Activated CD8-positive, alpha-beta memory T cell treated with anti-CD3 and anti-CD28 coated beads, Interleukin-2, amount 10 ng/mL, durations not matched to agents 7 days and 5 days (primary cell): ENCODE measurements around the gene LYST. TPM values are rescaled to one million over a fixed set of nuclear protein-coding genes. Genes with fewer than 3 reads are reported as not detected.

Source experiments
- ATAC-seq: fragments of 150-1000 bp; cut with Tn5 transposase; one replicate; pipeline ENCODE4 v1.10.0; 2021; ENCODE audit warnings: moderate library complexity
- CTCF ChIA-PET: fragments of 350-600 bp; sonication (Branson Sonifier 250); formaldehyde crosslinking; loops from one replicate; lab custom pipeline; 2021; ENCODE audit warnings: antibody characterized with exemption; lab: Charles Lee
- DNase-seq: peaks from one replicate; pipeline ENCODE4 v3.0.0-alpha.2; 2020
- H3K27ac Mint-ChIP-seq: one replicate; pipeline ENCODE4 v1.8.0; 2021; ENCODE audit warnings: mild to moderate bottlenecking, mixed read lengths
- H3K27me3 Mint-ChIP-seq: one replicate; pipeline ENCODE4 v1.8.0; 2021; ENCODE audit warnings: mixed read lengths
- H3K36me3 Mint-ChIP-seq: one replicate; pipeline ENCODE4 v1.8.0; 2021; ENCODE audit warnings: mild to moderate bottlenecking, mixed read lengths
- H3K4me1 Mint-ChIP-seq: one replicate; pipeline ENCODE4 v1.8.0; 2021; ENCODE audit warnings: mixed read lengths
- H3K4me3 Mint-ChIP-seq: one replicate; pipeline ENCODE4 v1.8.0; 2021; ENCODE audit warnings: mild to moderate bottlenecking, moderate library complexity, mixed read lengths
- H3K9me3 Mint-ChIP-seq: one replicate; pipeline ENCODE4 v1.8.0; 2022; ENCODE audit warnings: low read depth, mixed read lengths
- total RNA-seq, 2 experiments: library from RNA; stranded (reverse); gene quantifications; one replicate each; pipeline ENCODE4 v1.2.3, GENCODE V29; 2021

The LYST gene
- total RNA-seq, 2 experiments from 2014 or later = 64.9 to 131 TPM

DNA sequence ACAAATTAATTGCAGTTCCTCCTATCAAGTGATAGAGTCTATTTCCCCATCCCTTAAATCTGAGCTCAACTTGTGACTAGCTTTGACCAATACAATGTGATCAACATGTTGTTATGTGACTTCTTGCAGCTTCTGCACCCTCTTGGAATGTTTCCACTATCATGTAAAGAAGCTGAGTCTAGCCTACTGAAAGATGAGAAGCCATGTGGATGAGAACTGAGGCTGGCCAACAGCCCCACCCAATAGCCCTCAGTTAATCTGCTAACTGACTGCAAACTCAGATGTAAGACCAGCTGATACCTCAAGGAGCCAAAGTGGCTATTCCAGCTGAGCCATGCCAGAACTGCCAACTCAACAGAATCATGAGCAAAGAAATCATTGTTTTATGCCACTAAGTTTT, 44.0 kb downstream of the LYST start:
- CTCF ChIA-PET = interaction anchor here (2.0 kb wide), 1 partner anchor 20 kb away, joined by 5 read pairs; no protein-coding TSS in a partner anchor

DNA sequence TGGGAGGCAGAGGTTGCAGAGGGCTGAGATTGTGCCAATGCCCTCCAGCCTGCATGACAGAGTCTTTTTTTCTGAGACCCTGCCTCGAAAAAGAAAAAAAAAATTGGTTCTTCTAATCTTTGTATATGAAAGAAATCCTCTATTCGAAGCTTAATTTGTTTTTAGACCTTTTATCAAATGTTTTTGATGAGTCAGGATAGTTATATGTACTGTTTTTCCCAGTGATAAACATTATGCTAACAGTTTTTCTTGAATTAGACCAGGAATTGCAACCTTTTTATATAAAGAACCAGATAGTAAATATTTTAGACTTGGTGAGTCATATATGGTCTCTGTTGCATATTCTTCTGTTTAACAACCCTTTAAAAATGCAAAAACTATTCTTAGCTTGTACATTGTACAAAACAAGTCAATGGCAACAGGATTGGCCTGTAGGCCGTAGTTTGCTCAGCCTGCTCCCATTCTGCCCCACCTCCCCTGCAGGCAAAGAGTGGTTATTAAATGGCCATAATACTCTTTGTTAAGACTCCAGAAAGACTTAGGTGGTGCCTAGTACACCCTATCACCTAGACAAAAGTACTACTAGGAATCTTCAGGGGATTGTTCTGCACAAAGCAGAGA, 45.2 kb downstream of the LYST start:
- Mint-ChIP-seq H3K27me3 (no peaks in the 10 kb centered on the region), H3K9me3 (no peaks in the 10 kb centered on the region), H3K27ac (no peak overlapping the region), H3K36me3 (peaks cover 21% of the 10 kb centered on the region), H3K4me1 (peaks cover 11% of the 10 kb centered on the region), H3K4me3 (no peak overlapping the region)
- CTCF ChIA-PET = interaction anchor here (0.6 to 2.0 kb wide), 2 partner anchors 21 to 40 kb away, joined by 3 to 5 read pairs; no protein-coding TSS in a partner anchor
- DNase-seq = no peak
- ATAC-seq = no peak

More for the DNA sequence above, 44.0 kb downstream of the LYST start:
- DNase-seq (no peak), ATAC-seq (no peak)
- H3K27me3 Mint-ChIP-seq = no peaks in the 10 kb centered on the region
- H3K4me3 Mint-ChIP-seq = no peak overlapping the region
- H3K4me1 Mint-ChIP-seq = no peaks in the 10 kb centered on the region
- H3K36me3 Mint-ChIP-seq = peaks cover 24% of the 10 kb centered on the region
- H3K27ac Mint-ChIP-seq = no peak overlapping the region
- H3K9me3 Mint-ChIP-seq = no peaks in the 10 kb centered on the region

DNA sequence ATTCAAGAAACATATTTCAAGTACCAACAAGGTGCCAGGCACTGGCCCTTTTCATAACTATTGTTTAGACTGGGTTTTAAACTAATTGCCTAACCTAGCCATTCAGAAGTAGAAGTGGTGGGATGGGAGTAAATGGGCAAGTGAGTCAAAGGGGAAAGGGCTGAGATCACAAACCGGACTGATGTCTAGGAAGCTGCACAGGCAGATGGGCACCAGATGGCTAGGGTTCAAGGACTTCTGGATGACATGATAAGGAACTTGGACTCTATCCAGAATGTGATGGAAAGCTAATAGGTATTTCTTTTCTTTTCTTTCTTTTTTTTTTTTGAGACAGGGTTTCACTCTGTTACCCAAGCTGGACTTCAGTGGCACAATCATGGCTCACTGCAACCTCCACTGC, 46.6 kb downstream of the LYST start:
- DNase-seq (no peak), ATAC-seq (no peak)
- Mint-ChIP-seq H3K4me1 (peaks cover 12% of the 10 kb centered on the region), H3K9me3 (no peaks in the 10 kb centered on the region), H3K27me3 (no peaks in the 10 kb centered on the region), H3K4me3 (no peak overlapping the region), H3K36me3 (peaks cover 12% of the 10 kb centered on the region), H3K27ac (no peak overlapping the region)
- CTCF ChIA-PET = no interaction called here

DNA sequence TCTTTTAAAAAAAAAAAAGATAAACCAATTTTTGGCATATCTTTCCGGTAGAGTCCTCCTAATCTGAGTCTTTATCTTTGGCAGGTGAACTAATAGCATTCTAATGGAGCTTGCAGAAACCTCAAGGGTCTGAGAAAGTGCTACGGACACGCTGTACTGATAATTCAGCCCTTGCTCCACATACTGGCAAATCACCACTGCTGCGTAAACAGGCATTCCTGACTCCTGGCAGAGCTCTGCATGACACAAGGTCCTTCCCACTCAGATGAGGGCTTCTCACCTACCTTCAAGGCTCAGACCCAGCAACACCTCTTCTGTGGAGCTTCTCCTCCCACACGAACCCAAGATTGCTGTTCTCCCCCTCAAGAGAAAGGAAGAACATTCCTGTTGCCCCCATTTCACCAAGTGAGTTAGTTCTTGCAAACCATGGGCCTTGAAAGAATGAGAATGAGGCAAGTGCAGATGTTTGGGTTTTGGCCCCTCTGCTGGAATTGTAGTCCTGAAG, 48.0 kb downstream of the LYST start:
- CTCF ChIA-PET = no interaction called here
- no peak for ATAC-seq

DNA sequence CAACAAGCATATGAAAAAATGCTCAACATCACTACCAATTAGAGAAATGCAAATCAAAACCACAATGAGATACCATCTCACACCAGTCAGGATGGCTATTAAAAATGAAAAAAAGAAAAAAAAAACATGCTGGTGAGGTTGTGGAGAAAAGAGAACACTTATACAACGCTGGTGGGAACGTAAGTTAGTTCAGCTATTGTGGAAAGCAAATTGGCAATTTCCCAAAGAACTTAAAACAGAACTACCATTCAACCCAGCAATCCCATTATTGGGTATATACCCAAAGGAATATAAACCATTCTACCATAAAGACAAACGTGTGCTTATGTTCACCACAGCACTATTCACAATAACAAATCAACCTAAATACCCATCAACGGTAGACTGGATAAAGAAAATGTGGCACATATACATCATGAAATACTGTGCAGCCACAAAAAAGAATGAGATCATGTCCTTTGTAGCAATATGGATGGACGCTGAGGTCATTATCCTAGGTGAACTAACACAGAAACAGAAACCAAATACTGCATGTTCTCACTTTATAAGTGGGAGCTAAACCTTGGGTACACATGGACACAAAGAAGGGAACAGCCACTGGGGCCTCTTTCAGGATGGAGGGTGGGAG, 49.5 kb downstream of the LYST start:
- no peaks in the 10 kb centered on the region for H3K9me3 Mint-ChIP-seq
- H3K4me1 Mint-ChIP-seq = peaks cover 12% of the 10 kb centered on the region
- peak; percentile 27 for ATAC-seq
- H3K4me3 Mint-ChIP-seq = no peak overlapping the region
- H3K36me3 Mint-ChIP-seq = peaks cover 3% of the 10 kb centered on the region
- no peak for DNase-seq
- H3K27me3 Mint-ChIP-seq = no peaks in the 10 kb centered on the region
- H3K27ac Mint-ChIP-seq = no peak overlapping the region
- CTCF ChIA-PET = no interaction called here

More for the DNA sequence above, 48.0 kb downstream of the LYST start:
- H3K27me3 Mint-ChIP-seq = no peaks in the 10 kb centered on the region
- no peak for DNase-seq
- H3K4me1 Mint-ChIP-seq = peaks cover 12% of the 10 kb centered on the region
- H3K27ac Mint-ChIP-seq = no peak overlapping the region
- H3K4me3 Mint-ChIP-seq = no peak overlapping the region
- peaks cover 7% of the 10 kb centered on the region for H3K36me3 Mint-ChIP-seq
- no peaks in the 10 kb centered on the region for H3K9me3 Mint-ChIP-seq

DNA sequence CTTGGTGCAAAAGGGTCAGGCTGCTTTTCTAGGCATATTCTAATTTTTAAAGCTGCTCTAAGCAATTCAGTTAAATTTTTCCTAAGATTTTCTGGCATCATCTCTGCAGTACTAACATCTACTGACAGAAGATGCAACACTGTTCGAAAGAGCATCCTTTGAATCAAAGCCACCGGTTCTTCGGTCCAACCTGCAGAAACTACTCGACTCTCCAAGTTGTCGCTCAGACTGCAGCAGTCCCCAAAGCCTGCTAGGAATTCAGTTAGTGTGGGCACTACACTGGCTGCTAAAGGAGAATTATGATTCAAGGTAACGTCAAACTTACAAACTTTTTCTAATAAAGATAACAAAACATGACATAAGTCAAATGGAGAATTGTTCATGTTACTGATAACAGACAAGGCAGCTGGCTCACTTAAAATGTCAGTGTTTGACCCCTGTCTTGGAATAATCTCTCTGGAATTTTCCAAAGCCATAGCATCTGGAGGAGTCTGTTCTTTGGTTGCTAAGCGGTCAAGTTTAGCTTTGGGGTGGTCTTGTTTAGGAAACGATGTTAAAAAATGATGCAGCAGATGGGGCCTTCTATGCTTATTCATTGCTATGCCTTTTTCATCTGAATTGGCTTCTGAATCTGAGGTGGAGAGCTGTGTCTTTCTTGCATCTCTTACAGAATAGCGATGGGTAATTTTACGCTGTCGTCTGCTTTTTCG, 56.9 kb downstream of the LYST start:
- no peak overlapping the region for H3K27ac Mint-ChIP-seq

DNA sequence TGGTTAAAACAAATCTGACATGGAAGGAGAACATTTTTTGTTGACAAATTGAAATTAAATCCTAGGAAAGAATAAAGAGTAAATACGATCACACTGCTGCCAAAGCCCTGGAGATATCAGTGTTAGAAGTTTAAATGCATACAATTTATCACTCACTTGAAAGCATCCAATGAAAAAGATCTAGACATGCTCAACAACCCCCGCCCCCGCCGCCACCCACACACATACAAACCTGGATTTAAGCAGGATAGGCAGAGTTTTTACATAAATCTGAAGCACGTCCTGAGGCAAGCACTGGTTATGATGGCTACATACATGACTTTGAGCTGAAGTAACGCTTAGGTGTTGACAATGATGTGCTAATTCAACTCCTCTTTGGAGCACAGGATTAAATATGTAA, 58.5 kb downstream of the LYST start:
- ATAC-seq = no peak
- DNase-seq = no peak
- H3K4me3 Mint-ChIP-seq = no peak overlapping the region
- no peaks in the 10 kb centered on the region for H3K4me1 Mint-ChIP-seq
- no peaks in the 10 kb centered on the region for H3K27me3 Mint-ChIP-seq
- CTCF ChIA-PET = no interaction called here
- no peak overlapping the region for H3K27ac Mint-ChIP-seq
- no peaks in the 10 kb centered on the region for H3K9me3 Mint-ChIP-seq
- H3K36me3 Mint-ChIP-seq = peaks cover 25% of the 10 kb centered on the region

More for the DNA sequence above, 56.9 kb downstream of the LYST start:
- H3K9me3 Mint-ChIP-seq = no peaks in the 10 kb centered on the region
- CTCF ChIA-PET = no interaction called here
- no peaks in the 10 kb centered on the region for H3K27me3 Mint-ChIP-seq
- H3K4me3 Mint-ChIP-seq = no peak overlapping the region
- no peak for ATAC-seq
- DNase-seq = no peak
- no peaks in the 10 kb centered on the region for H3K4me1 Mint-ChIP-seq
- peaks cover 20% of the 10 kb centered on the region for H3K36me3 Mint-ChIP-seq

DNA sequence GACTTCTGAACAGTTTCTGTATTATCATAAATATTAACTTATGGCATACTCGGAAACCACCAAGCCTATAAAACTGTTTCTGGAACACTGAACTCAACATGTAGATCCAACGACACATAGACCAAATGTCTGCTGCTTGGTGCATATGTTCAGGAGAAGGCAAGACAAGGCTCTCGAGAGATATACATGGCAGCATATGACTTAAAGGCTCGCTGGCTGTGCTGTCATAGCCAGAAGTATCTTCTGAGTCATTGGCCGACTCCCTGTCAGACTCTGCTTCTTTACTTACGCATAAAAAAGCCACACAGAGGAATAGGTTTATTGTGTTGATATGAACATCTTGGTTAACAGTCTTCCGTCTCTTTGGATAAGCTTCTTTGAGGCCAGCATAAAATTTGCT, 60.6 kb downstream of the LYST start:
- no peak overlapping the region for H3K27ac Mint-ChIP-seq
- CTCF ChIA-PET = no interaction called here
- DNase-seq (no peak), ATAC-seq (peak; percentile 23)
- no peak overlapping the region for H3K4me3 Mint-ChIP-seq
- peaks cover 34% of the 10 kb centered on the region for H3K36me3 Mint-ChIP-seq
- no peaks in the 10 kb centered on the region for H3K27me3 Mint-ChIP-seq
- H3K4me1 Mint-ChIP-seq = peaks cover 2% of the 10 kb centered on the region
- no peaks in the 10 kb centered on the region for H3K9me3 Mint-ChIP-seq

DNA sequence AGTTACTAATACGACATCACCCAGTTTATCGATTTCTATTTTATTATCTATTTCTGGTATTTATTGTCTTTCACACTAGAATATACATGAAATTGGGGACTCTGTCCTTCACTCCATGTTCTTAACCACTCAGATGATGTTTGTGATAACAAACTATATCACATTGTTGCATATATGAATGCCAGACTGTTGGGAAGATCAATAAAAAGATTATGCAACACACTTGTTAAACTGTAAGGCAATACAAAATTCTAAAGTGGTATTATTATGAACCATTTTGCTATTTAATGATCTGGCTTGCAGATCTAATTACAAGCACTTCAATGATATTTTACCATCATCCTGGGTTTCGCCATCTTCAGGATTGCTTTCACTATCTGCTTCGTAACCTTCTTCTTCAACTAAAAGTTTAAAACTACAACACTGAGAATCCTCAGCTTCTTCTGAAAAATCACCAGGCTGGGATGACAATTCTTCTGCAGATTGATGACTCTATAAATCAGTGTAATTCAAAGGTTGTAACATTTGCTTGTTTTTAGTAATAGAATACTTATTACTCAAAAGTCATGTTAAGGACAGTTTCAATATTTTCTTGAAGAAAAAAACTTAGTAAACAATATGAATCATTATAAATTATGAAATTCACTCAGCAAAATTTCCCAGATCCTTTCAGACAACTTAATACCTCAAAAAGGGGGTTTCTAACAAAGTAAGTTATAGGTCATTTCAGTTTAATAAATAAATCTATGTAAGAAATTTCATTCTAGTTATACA, 63.9 kb downstream of the LYST start:
- ATAC-seq (no peak), DNase-seq (no peak)
- no peaks in the 10 kb centered on the region for H3K27me3 Mint-ChIP-seq
- H3K9me3 Mint-ChIP-seq = no peaks in the 10 kb centered on the region
- H3K36me3 Mint-ChIP-seq = peaks cover 47% of the 10 kb centered on the region
- peaks cover 2% of the 10 kb centered on the region for H3K4me1 Mint-ChIP-seq
- H3K4me3 Mint-ChIP-seq = no peak overlapping the region
- no peak overlapping the region for H3K27ac Mint-ChIP-seq
- CTCF ChIA-PET = no interaction called here

DNA sequence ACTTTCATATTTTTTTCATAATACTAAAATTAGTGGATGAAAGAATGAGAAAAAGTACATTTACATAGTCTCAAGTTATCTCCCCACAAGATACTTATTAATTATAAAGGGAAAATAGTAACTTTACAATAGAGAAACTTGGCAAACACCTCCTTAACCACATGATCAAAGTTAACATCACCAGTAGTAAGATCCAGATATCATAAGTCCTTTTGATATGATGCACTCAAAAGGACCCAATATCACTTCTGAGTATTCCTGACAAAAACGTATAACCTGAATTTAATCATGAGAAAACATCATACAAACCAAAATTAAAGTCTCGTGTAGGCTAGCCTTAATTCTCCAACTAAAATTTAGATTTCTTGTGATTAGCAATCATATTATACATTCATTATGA, 67.4 kb downstream of the LYST start:
- H3K27me3 Mint-ChIP-seq = no peaks in the 10 kb centered on the region
- H3K27ac Mint-ChIP-seq = no peak overlapping the region
- no peaks in the 10 kb centered on the region for H3K9me3 Mint-ChIP-seq
- peaks cover 2% of the 10 kb centered on the region for H3K4me1 Mint-ChIP-seq
- H3K4me3 Mint-ChIP-seq = no peak overlapping the region
- peaks cover 52% of the 10 kb centered on the region for H3K36me3 Mint-ChIP-seq
- DNase-seq (no peak), ATAC-seq (no peak)
- CTCF ChIA-PET = no interaction called here

DNA sequence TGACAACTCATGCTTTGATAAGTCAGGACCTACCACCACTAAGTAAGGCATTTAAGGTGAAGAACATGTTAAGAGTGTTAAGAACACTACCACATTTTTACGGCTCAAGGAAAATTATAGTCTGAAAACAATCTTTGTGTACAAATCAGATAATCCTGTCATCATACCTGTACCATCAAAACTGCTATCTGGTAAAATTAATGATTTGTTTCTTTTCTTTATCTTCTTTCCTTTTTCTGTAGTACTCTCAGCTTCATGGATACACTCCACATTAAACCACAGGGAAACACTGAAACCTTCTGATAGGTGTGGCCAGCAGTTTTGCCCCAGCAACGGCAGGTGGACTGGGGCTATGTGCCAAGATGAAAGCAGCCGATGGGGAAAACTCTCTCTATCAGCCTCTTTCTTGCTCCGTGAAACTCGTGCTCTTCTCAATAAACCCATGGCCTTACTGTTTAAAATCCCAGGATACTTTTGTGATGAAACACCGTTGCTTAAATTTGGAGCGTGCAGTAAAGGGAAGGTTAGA, 75.1 kb downstream of the LYST start:
- H3K4me1 Mint-ChIP-seq = no peaks in the 10 kb centered on the region
- H3K36me3 Mint-ChIP-seq = peaks cover 34% of the 10 kb centered on the region
- no peaks in the 10 kb centered on the region for H3K9me3 Mint-ChIP-seq
- DNase-seq = no peak
- H3K4me3 Mint-ChIP-seq = no peak overlapping the region
- H3K27ac Mint-ChIP-seq = no peak overlapping the region
- H3K27me3 Mint-ChIP-seq = no peaks in the 10 kb centered on the region
- no peak for ATAC-seq
- CTCF ChIA-PET = interaction anchor here (3.3 kb wide), 1 partner anchor 180 kb away, joined by 14 read pairs; no protein-coding TSS in a partner anchor

DNA sequence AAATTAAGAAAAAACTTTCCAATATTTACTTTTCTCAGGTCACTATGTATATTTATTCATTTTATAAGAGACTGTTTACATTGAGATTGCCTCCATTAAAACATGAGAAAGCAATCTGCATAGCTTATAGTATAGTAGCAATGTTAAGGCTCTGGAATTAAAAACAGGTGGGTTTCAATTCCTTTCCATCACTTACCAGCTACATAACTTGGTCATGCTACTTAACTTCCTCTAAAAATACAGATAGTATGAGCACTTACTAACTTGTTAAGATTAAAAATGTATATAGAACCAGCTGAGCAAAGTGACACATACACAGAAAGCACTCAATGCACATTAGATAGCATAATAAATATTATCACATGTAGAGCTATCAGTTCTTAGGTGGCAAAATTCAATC, 76.6 kb downstream of the LYST start:
- Mint-ChIP-seq H3K36me3 (peaks cover 35% of the 10 kb centered on the region), H3K9me3 (no peaks in the 10 kb centered on the region), H3K27me3 (no peaks in the 10 kb centered on the region), H3K27ac (no peak overlapping the region), H3K4me3 (no peak overlapping the region), H3K4me1 (no peaks in the 10 kb centered on the region)
- ATAC-seq (no peak), DNase-seq (no peak)
- CTCF ChIA-PET = no interaction called here
